ENCODE measurements around the gene ERBIN.

The ERBIN gene

DNA sequence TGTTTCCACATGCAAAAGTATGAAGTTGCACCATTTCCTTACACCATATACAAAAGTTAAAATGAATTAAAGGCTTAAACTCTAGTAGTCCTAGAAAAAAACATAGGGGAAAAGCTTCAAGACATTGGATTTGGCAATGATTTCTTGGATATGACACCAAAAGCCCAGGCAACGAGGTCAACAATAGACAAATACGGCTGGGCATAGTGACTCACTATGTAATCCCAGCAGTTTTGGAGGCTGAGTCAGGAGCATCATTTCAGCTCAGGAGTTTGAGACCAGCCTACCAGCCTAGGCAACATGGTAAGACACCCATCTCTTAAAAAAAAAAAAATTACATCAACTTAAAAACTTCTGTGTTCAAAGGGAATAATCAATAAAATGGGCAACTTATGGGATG is 186.8 kb downstream of the ERBIN start:
- no peak for DNase-seq (ENCODE audit: extremely low read depth in 1 of 2, low read depth in 1 of 2)

DNA sequence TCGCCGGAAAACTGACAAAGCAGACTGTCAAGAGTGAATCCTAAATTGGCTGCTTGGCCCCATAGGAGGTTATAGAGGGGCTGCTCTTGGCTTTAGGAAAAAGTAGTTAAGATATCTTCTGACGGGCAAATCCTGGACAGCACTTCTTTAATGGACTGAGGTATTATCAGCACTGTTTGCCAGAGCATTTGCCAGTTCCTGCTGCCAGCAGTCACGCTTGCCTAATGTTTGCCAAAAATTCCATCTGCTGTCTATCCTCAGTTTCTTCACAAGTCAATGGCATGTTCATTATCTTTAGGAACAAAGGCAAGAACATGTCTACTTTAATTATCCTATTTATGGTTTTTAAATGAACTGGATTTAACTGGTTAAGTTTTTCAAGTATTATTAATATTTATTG is 191.9 kb downstream of the ERBIN start:
- DNase-seq (ENCODE audit: extremely low read depth in 1 of 2, low read depth in 1 of 2): no peak

DNA sequence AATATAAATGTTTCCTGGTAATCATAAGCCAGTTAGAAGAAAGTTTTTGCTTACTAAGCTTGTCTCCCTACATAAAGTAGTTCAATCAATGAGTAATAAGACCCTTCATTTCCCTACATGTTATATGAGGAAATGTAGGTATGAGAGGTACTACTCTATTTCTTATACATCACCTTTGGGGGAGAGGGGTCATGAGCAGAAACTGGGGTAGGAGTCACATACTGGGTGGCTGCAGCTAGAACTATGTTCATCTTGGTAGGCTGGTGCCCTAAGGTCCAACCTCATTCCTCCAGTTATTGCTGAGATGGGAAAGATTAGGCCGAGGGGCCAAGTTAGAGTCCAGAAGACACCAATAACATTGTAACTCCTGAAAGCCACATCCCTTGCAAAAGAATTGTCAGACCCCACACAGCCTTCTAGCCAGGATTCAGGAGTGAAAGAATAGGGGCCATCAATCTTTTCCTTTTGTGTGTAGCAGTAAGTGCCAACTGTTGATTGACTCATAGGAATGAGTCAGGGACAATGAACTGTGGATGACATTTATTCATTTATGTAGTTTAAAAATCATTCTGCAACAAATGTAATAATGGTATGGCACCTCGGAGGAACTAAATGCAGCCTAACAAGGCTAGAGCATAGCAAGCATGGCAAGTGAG is 196.1 kb downstream of the ERBIN start:
- DNase-seq (ENCODE audit: extremely low read depth in 1 of 2, low read depth in 1 of 2): no peak

DNA sequence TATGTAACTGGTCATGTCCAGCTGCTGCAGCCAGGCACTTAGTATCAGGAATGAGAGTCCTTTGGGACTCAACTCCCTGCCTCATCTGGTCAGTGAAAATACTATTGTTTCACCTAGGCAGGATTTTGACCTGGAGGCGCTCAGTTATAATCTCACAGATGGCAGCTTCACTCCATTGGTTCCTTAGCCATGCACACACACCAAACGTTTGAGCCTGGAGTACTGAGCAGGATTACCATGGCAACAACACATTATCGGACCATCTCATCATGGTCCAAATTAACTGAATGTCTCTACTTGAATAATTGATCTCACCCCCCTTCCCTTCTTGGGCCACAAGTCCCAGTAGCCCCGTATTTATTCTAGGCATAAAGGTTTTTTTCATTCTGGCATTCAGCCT is 202.8 kb downstream of the ERBIN start:
- DNase-seq (ENCODE audit: extremely low read depth in 1 of 2, low read depth in 1 of 2): no peak

DNA sequence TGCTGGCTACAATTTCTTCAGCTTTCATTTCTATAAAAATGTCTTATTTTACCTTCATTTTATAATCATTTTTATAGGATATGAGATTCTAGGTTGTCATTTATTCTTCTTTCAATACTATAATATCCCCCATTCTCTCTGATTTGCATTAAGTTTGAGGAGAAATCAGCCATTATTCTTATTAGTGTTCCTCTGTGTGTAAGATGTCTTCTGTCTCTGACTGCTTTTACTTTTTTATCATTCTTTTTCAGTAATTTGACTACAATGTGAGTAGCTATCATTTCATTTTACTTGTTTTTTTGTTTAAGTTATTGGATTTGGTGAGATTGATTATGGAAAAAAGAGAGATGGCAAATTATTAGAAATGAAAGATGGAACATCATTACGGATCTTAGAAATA is 204.1 kb downstream of the ERBIN start:
- no peak for DNase-seq (ENCODE audit: extremely low read depth in 1 of 2, low read depth in 1 of 2)
